GM19324 (cell line): ENCODE results near the gene MEF2C.

Source experiments
- ATAC-seq: cut with Tn5 transposase; IDR thresholded peaks from one replicate; pipeline ENCODE4 v1.9.1; 2021; ENCODE audit warnings: mild to moderate bottlenecking, moderate library complexity; ENCODE audit not compliant: unreplicated experiment, low FRiP score

The MEF2C gene

DNA sequence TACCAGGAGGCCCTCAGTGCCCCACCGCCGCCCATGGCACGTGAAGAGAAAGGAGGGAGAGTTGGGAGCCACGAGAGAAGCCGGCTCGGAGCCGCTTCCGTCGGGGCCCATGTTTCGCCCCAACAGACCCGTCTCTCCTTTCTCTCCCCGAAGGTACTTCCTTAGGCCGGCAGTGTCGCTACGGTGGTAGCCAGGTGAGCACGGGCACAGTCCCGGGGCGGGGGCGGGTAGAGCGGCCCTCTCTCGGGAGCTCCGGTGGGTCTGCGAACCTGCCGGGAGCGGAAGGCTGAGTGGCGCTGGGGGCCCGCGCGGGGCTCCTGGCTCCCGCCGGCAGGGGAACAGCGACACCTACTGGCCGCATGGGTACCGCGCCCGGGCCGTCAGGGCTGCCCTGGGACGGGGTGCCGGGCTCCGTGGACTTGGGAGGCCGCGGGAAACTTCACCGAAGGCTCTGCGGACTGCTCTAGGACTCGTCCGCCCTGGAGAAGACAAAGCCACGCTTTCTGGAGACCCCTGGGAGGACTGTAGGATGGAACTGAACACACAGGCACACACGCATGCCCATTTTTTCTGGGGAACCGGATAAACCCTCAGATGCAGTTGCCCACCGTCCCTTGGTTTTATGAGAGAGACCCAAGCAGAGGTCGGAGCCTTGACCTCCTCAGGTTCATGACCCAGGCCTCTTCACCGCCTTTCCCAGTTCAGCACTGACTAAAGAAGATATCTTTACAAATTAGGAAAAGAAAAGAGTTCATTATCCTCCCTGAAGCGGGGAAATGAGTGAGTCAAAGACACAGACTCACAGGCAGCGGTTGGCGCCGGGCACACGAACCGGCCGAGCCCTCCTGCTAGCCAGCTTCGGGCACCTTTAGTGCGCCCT, 202.5 kb downstream of the MEF2C start:
- ATAC-seq = peak; percentile 69

GRCh38 chr5:88679638-88680037, 203.3 kb downstream of the MEF2C start:
- no peak for ATAC-seq

DNA sequence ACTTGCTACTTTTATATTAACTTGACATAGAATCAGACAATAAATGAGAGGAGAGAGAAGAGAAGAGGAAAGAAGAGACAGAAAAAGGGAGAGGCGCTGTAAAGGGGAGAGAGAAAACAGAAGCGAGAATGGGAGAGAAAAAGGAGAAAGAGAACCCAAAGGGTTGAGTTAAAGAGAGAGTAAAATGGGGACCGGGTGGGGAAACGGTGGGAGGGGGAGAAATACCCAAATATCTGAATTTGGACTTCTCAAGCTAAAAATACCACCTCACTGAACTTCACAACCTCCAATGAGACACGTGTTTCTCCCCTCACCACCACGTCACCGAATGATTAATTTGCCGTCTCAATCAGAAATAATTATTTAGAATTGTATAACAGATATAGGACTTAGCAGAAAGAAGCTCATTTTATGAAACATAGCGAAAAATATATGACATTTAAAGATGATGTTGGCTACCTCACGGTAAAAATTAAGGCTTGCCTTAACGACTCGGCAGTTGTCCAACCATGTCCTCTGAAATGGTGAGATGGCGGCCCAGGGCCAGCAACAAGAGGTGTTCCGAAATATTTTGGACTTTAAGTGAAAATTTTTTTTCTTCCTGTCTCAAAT, 204.1 kb downstream of the MEF2C start:
- no peak for ATAC-seq

DNA sequence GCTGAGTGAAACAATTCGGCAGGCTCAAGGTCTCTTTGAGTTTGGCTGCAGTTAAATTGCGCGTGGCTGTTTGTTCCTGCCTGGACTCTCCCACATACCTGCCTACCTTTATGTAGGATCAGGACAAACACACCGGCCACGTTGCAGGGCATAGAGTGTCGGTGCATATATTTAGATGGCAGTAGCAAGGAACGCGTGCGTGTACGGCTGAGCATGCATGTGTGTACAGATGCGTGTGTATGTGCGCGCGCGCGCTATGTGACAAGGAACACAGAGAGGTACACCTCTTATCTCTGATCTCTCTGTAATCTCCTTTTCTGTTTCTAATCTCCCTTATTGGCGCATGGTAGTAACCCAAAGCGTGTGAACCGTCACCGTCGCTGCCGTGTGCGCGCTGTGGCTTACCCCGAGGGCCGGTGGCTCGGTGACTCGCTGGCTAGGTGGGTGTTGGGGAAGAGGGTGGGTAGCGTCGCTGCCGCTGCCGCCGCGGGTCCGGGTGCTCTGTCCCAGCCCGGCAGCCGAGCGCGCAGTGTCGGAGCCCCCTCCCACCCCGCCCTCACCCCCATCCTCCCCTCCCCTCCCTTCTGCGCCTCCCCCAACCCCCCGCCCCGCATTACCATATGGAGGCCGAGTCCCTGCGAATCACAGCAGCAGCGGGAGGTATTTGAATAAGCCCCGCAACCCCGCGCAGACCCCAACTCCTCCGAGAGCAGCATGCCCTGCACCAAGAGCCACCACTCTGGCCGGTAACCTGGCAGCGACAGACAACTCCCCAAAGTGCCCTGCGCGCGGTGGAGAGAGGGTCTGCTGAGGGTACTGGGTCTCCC, 204.8 kb downstream of the MEF2C start:
- ATAC-seq = no peak

- ATAC-seq = no peak
Observed at GRCh38 chr5:88677376-88677895, 205.5 kb downstream of the MEF2C start.

- ATAC-seq = no peak
Observed at GRCh38 chr5:88676637-88677375, 206.2 kb downstream of the MEF2C start.

GRCh38 chr5:88675708-88676636, 207.0 kb downstream of the MEF2C start:
- peak; percentile 59 for ATAC-seq

GRCh38 chr5:88675168-88675707, 207.7 kb downstream of the MEF2C start:
- peak; percentile 10 for ATAC-seq

DNA sequence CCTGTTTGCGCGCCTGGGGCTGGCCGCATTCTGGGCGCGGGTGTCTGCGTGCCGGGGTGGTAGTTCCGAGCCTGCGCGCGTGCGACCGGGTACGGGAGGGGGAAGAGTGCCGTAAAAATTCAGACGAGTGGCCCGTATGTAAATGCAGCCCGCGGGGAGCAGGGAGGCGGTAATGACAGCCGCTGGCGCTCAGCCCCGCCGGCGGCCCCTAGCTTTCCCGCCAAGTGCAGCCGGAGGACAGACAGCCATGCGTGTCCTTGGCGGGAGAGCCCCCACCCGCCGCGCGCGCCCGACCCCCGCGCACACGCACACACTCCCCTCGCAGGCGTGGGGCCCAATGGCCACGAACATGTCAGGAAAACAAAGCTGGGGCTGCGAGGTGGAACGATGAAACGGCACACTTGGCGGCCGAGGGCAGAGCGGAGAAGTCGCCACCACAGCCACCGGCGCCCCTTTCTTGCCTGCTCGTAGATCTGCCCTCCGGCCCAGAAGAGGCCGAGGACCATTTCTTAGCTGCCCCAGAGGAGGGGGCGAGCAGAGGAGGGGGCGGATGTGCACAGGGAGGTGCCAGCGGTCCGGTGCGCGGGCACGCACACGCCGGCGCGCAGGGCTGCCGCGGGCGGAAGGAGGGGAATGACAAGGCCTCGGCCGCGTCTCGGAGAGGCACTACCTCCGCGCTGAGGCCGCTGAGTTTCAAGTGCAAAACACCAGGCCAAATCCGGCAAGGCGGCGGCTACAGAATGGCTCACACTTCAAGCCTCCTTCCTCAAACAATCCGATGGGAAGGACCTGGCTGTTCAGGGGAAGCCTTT, 208.4 kb downstream of the MEF2C start:
- peak; percentile 63 for ATAC-seq

- ATAC-seq = no peak
Observed at GRCh38 chr5:88673253-88674105, 209.5 kb downstream of the MEF2C start.

- ATAC-seq = no peak
Observed at GRCh38 chr5:88672644-88673252, 210.2 kb downstream of the MEF2C start.

DNA sequence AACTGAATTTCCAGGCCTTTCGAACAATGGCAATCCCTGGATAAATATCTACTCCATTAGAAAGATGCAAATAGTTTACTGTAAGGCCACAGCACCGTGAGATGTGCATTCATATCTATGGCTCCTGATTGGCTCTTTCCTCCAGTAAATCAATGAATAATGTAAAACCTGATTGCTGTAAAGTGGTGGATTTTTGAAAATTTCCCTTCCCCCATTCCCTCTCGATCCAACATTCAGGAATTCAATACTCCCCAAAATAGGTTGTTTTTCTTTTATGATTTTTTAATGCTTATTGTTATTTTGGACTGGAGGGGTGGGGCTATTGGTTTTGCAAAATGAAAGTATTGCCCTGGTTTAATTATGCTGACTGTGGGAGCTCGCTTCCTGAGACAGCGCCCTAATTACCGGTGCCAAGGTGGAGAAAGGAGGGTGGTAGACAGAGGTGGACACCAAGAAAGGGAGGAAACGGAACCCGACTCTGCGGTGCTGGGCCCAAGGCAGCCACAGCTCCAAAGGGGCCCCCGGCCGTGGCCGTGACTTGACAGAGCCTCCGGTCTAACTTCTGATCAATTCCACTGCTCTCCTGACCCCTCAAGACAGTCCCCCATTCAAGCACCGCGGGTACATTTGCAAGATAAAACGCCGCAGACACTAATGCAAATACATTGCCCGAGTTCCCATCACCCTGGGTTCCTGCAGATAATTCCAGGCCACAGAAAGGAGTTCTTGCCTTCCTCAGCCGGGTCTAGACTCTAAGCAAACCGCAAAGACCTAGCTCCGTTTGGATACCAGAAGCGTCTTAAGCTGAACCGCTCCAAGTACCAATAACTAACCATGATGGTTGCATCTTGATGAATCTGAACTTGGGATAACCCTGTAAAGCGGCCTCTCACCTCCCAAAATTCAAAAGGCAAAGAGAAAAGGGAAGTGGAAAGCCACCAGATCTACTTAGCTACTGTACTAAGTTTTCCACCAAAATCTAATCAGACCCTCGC, 211.2 kb downstream of the MEF2C start:
- no peak for ATAC-seq

- no peak for ATAC-seq
Observed at GRCh38 chr5:88671106-88671504, 211.9 kb downstream of the MEF2C start.

GRCh38 chr5:88670461-88670860, 212.5 kb downstream of the MEF2C start:
- no peak for ATAC-seq

DNA sequence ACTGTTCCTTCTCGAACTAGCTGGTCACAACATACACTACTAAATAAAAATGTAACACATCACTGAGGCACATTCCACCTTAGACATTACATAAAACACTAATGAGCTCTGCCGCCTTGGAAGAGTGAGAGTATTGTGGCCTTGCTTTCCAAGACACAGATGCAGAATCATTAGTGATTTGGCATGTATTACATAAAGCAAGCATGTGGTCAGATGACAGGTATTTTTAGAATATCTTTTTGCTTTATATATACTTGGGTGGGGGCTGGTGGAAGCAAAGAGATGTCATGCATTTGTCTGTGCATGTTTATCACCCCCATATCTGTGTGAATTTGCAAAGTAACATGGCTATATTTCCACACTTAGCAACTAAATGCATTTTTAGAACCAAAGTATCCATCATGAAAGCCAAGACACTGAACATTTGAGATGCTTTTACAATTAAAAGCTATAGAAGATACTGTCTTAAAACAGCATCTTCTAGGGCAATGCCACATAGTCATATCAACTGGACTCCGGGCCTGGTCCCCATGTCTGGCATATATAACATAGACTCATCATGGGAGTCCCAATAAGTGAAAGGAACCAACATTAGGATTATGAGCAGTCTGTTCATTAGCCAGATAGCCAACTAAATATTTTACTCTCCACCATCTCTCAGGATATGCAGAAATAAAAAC, 213.5 kb downstream of the MEF2C start:
- ATAC-seq = no peak
